ENCODE measurements around the gene GPA33. TPM values are rescaled to one million over a fixed set of nuclear protein-coding genes. Genes with fewer than 3 reads are reported as not detected.

Gene GPA33
- total RNA-seq, 1 experiment from 2014 or later = not detected

DNA sequence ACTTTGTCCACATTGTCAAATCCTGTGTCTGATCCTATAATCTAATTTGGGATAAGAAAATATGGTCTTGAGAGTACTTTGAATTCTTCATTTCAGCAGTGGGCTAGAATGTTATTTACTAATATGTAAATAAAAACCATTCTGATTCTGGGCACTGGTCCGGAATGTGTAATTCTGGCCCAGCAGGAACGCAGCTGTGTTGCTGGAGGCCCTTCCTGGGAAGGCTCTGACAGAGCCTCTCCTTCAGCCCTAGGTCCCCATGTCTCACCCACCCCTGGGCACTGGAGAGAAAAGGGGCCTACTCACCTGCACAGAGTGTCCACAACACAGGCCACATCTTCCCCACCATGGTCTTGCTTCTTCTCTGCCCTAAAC, 251 bp downstream of the GPA33 start:
- no peak overlapping the region for H2BK5ac ChIP-seq (ENCODE audit: insufficient read length, low read length)
- no peaks in the 10 kb centered on the region for H3K9me3 ChIP-seq (ENCODE audit: control insufficient read depth, low read depth, low read length)
- H3K79me2 ChIP-seq (ENCODE audit: insufficient read depth, low read length) = no peaks in the 10 kb centered on the region
- no peak overlapping the region for H3T11ph ChIP-seq (ENCODE audit: low read length)
- H2BK12ac ChIP-seq (ENCODE audit: insufficient read length, low read depth, low read length) = no peak overlapping the region
- H3K27ac Mint-ChIP-seq = no peak overlapping the region
- no peak overlapping the region for H3K14ac ChIP-seq (ENCODE audit: insufficient read depth, low read length)
- H4K5ac ChIP-seq (ENCODE audit: insufficient read length, low read depth, low read length) = no peak overlapping the region
- H3K23me2 ChIP-seq (ENCODE audit: insufficient read length, low read depth, low read length, poor library complexity, severe bottlenecking) = no peaks in the 10 kb centered on the region
- H3K4me3 Mint-ChIP-seq = no peak overlapping the region
- H4K8ac ChIP-seq (replicated peaks; ENCODE audit: insufficient read length, low read depth, low read length) = no peak overlapping the region
- H3K18ac ChIP-seq (ENCODE audit: insufficient read length, low read depth, low read length) = no peak overlapping the region
- peaks cover 18 to 28% of the 10 kb centered on the region in 2 experiments for H3K4me1 Mint-ChIP-seq
- H3K4me2 ChIP-seq (ENCODE audit: insufficient read depth, insufficient read length, low read length) = no peak overlapping the region
- peaks cover 1% of the 10 kb centered on the region; the same call in 1 of the 2 replicates for H3K27me3 Mint-ChIP-seq (ENCODE audit: low read depth)
- TF ChIP-seq CTCF (conservative IDR thresholded peaks at IDR 0.05) = no peak
- H3K79me1 ChIP-seq (ENCODE audit: insufficient read depth, low read depth, low read length, poor library complexity, severe bottlenecking) = no peaks in the 10 kb centered on the region
- H3K27ac ChIP-seq (ENCODE audit: insufficient read length, low read depth, low read length) = no peak overlapping the region
- no peak overlapping the region for H2BK120ac ChIP-seq (ENCODE audit: low read depth, low read length, poor library complexity, severe bottlenecking)
- DNase-seq = no peak
- no peak overlapping the region for H2BK20ac ChIP-seq (ENCODE audit: low read depth, low read length, poor library complexity, severe bottlenecking)
- H3K36me3 Mint-ChIP-seq (ENCODE audit: insufficient read depth in 1 of 3, low read depth in 3 of 3) = no peaks in the 10 kb centered on the region
- H3K23ac ChIP-seq (ENCODE audit: insufficient read length, low read depth, low read length) = no peak overlapping the region
- H2AK5ac ChIP-seq (ENCODE audit: insufficient read length, low read length) = no peak overlapping the region
- WGBS (ENCODE audit: extremely low coverage, insufficient read length, low lambda C conversion rate) = no CpG with 5 or more reads among the region's 2 CpGs
- no peak overlapping the region for H3K56ac ChIP-seq (ENCODE audit: insufficient read length, low read depth, low read length)
- H4K91ac ChIP-seq (ENCODE audit: insufficient read length, low read depth, low read length) = no peak overlapping the region
- no peak overlapping the region for H2AFZ ChIP-seq (ENCODE audit: low read length)
- no peaks in the 10 kb centered on the region for H3K4me1 ChIP-seq (ENCODE audit: insufficient read depth, low read length)
- H3K9me3 Mint-ChIP-seq = no peaks in the 10 kb centered on the region
- H3K4ac ChIP-seq (ENCODE audit: low read depth, low read length) = no peak overlapping the region
- no peak overlapping the region for H2BK15ac ChIP-seq (ENCODE audit: low read depth, low read length)
- H3K27me3 ChIP-seq (ENCODE audit: insufficient read depth, low read length) = no peaks in the 10 kb centered on the region; the same call in 1 of the 2 replicates
- no peaks in the 10 kb centered on the region for H4K20me1 ChIP-seq (ENCODE audit: control insufficient read depth, insufficient read depth, insufficient read length)
- H3K9ac ChIP-seq (ENCODE audit: extremely low read depth, insufficient read length, low read length) = no peak overlapping the region
